Fibroblast of lung (primary cell): Measurements from ENCODE around the gene SORBS1. TPM values are rescaled to one million over a fixed set of nuclear protein-coding genes. Genes with fewer than 3 reads are reported as not detected.

Experiments used
- DNase-seq, 2 donors: peaks; one replicate each; pipeline versions ENCODE4 v3.0.0 to v3.0.0-alpha.2; 2010; ENCODE audit warnings: low read depth in 2 of 2
- H2AFZ ChIP-seq: 2 replicates; pipeline ENCODE4 v1.5.1; 2012; ENCODE audit warnings: low read length, control low read depth, inconsistent platforms
- H3K27ac ChIP-seq: 2 replicates; pipeline ENCODE4 v1.5.1; 2011; ENCODE audit warnings: low read length, control low read depth; ENCODE audit not compliant: insufficient read depth
- H3K27me3 ChIP-seq: 2 replicates; pipeline ENCODE4 v1.5.1; 2011; ENCODE audit warnings: mild to moderate bottlenecking, low read length; ENCODE audit not compliant: control insufficient read depth, insufficient read depth
- H3K36me3 ChIP-seq: 2 replicates; pipeline ENCODE4 v1.5.1; 2011; ENCODE audit warnings: low read length; ENCODE audit not compliant: control insufficient read depth, insufficient read depth
- H3K4me1 ChIP-seq: 2 replicates; pipeline ENCODE4 v1.5.1; 2011; ENCODE audit warnings: low read length; ENCODE audit not compliant: control insufficient read depth, insufficient read depth; ENCODE audit errors: extremely low read depth
- H3K4me2 ChIP-seq: 2 replicates; pipeline ENCODE4 v1.5.1; 2011; ENCODE audit warnings: low read length, control low read depth; ENCODE audit not compliant: insufficient read depth; ENCODE audit errors: extremely low read depth
- H3K4me3 ChIP-seq, 4 experiments: fragments of 200-600 bp in 1 of 4; sonication (generic) in 1 of 4; replicated peaks in 1 of 4; 2 replicates each; pipeline ENCODE4 v1.5.1; 2011 to 2016; ENCODE audit warnings: low read length in 4 of 4, low read depth in 3 of 4, mild to moderate bottlenecking in 3 of 4, control low read depth in 2 of 4, inconsistent platforms in 1 of 4, mixed read lengths in 1 of 4; ENCODE audit not compliant: insufficient read depth in 1 of 4; ENCODE audit errors: control extremely low read depth in 1 of 4
- H3K79me2 ChIP-seq: 2 replicates; pipeline ENCODE4 v1.5.1; 2012; ENCODE audit warnings: mild to moderate bottlenecking, low read length, inconsistent platforms; ENCODE audit not compliant: control insufficient read depth, insufficient read depth
- H3K9ac ChIP-seq: 2 replicates; pipeline ENCODE4 v1.5.1; 2011; ENCODE audit warnings: mild to moderate bottlenecking, low read length, control low read depth; ENCODE audit not compliant: insufficient read depth
- H3K9me3 ChIP-seq: 2 replicates; pipeline ENCODE4 v1.5.1; 2012; ENCODE audit warnings: low read depth, low read length; ENCODE audit not compliant: control insufficient read depth, insufficient read depth
- H4K20me1 ChIP-seq: 2 replicates; pipeline ENCODE4 v1.5.1; 2011; ENCODE audit warnings: low read length; ENCODE audit not compliant: control insufficient read depth, insufficient read depth; ENCODE audit errors: extremely low read depth
- CTCF ChIP-seq, 2 donors: IDR thresholded peaks in 1 of 2; conservative IDR thresholded peaks in 1 of 2; 1 replicate in 1 of 2; 2 replicates in 1 of 2; pipeline ENCODE4 v1.5.1; 2011 to 2012; ENCODE audit warnings: low read length in 2 of 2, control low read depth in 1 of 2, inconsistent platforms in 1 of 2, low read depth in 1 of 2, mild to moderate bottlenecking in 1 of 2
- EZH2 ChIP-seq: IDR thresholded peaks from 2 replicates; pipeline ENCODE4 v1.5.1; 2012; ENCODE audit warnings: low read length, control low read depth, mild to moderate bottlenecking; ENCODE audit errors: missing control alignments
- polyA plus RNA-seq, 2 donors: library from polyadenylated mRNA; depleted of rRNA in 1 of 2; stranded (reverse) in 1 of 2; unstranded in 1 of 2; fragments of >200 nt; gene quantifications; 2 replicates each; pipeline ENCODE4 v1.2.1, GENCODE V29; 2011 to 2012; ENCODE audit warnings: missing spikeins in 1 of 2
- total RNA-seq: library from RNA; depleted of rRNA; stranded (reverse); fragments of >200 nt; gene quantifications from 2 replicates; pipeline ENCODE4 v1.2.1, GENCODE V29; 2014

SORBS1 gene
- total and polyA plus RNA-seq, 2 donors (not counting 1 experiment from before 2014, with no cell fraction given), result 0.33 to 0.50 TPM

- no peaks in the 10 kb centered on the region for H4K20me1 ChIP-seq
- H3K36me3 ChIP-seq, result no peaks in the 10 kb centered on the region
- H2AFZ ChIP-seq, result no peak overlapping the region
- H3K27me3 ChIP-seq, result no peaks in the 10 kb centered on the region
- H3K27ac ChIP-seq, result no peak overlapping the region
- TF ChIP-seq CTCF (conservative IDR thresholded peaks at IDR 0.05 in 1 of 2, IDR thresholded peaks at IDR 0.05 in 1 of 2; ENCODE audit: low read depth in 1 of 2, low read length in 2 of 2) (no peak), EZH2 (no peak)
- no peaks in the 10 kb centered on the region for H3K79me2 ChIP-seq
- no peak for DNase-seq
- no peak overlapping the region for H3K4me3 ChIP-seq
- no peak overlapping the region for H3K9ac ChIP-seq
- no peaks in the 10 kb centered on the region for H3K9me3 ChIP-seq
- no peak overlapping the region for H3K4me2 ChIP-seq
- H3K4me1 ChIP-seq, result no peaks in the 10 kb centered on the region
Observed at GRCh38 chr10:95462740-95463667, 98.2 kb downstream of the SORBS1 start.

- Histone ChIP-seq H3K79me2 (no peaks in the 10 kb centered on the region), H2AFZ (no peak overlapping the region), H3K27me3 (no peaks in the 10 kb centered on the region), H4K20me1 (no peaks in the 10 kb centered on the region), H3K27ac (no peak overlapping the region), H3K4me2 (no peak overlapping the region), H3K36me3 (no peaks in the 10 kb centered on the region), H3K9me3 (no peaks in the 10 kb centered on the region), H3K4me3 (no peak overlapping the region), H3K9ac (no peak overlapping the region), H3K4me1 (no peaks in the 10 kb centered on the region)
- TF ChIP-seq EZH2 (no peak), CTCF (conservative IDR thresholded peaks at IDR 0.05 in 1 of 2, IDR thresholded peaks at IDR 0.05 in 1 of 2; ENCODE audit: low read depth in 1 of 2, low read length in 2 of 2) (no peak)
- DNase-seq, result no peak
Observed at GRCh38 chr10:95461611-95462010, 99.6 kb downstream of the SORBS1 start.

GRCh38 chr10:95459446-95460045 lies 101.6 kb downstream of the SORBS1 start:
- no peak overlapping the region for H2AFZ ChIP-seq
- H3K27ac ChIP-seq, result no peak overlapping the region
- no peaks in the 10 kb centered on the region for H3K9me3 ChIP-seq
- no peak overlapping the region for H3K9ac ChIP-seq
- no peaks in the 10 kb centered on the region for H3K36me3 ChIP-seq
- H3K79me2 ChIP-seq, result no peaks in the 10 kb centered on the region
- no peak overlapping the region for H3K4me2 ChIP-seq
- H4K20me1 ChIP-seq, result no peaks in the 10 kb centered on the region
- no peaks in the 10 kb centered on the region for H3K4me1 ChIP-seq
- DNase-seq, result peak in 1 of 2 donors; percentile 43
- TF ChIP-seq CTCF (conservative IDR thresholded peaks at IDR 0.05 in 1 of 2, IDR thresholded peaks at IDR 0.05 in 1 of 2; ENCODE audit: low read depth in 1 of 2, low read length in 2 of 2) (no peak), EZH2 (no peak)
- H3K4me3 ChIP-seq, result no peak overlapping the region
- H3K27me3 ChIP-seq, result no peaks in the 10 kb centered on the region
